ENCODE data around the gene ATN1. TPM values are rescaled to one million over a fixed set of nuclear protein-coding genes. Genes with fewer than 3 reads are reported as not detected.

The ATN1 gene
- total and polyA plus RNA-seq, 2 of the 8 experiments (the other 6 are each of a cell fraction or from before 2014, with no cell fraction given) = 20.6 to 73.4 TPM

GRCh38 chr12:6925540-6926279 lies 2.0 kb upstream of the ATN1 start (continued):
- no peak for TF ChIP-seq CHD7 (IDR thresholded peaks at IDR 0.05; ENCODE audit: insufficient replicate concordance, low read length)
- TF ChIP-seq EP300 (IDR thresholded peaks at IDR 0.05; ENCODE audit: borderline replicate concordance in 1 of 2, low read depth in 2 of 2, low read length in 2 of 2) = no peak; a peak in 1 of 3 replicates
- TF ChIP-seq SUZ12 (IDR thresholded peaks at IDR 0.05; ENCODE audit: low read length) = no peak
- TF ChIP-seq BRCA1 (IDR thresholded peaks at IDR 0.05; ENCODE audit: low read depth, low read length) = no peak
- no peak for TF ChIP-seq SP2 (IDR thresholded peaks at IDR 0.05; ENCODE audit: low read length)
- TF ChIP-seq JUN (IDR thresholded peaks at IDR 0.05; ENCODE audit: low read depth, low read length) = no peak
- peak; percentile 93 for TF ChIP-seq SP1 (IDR thresholded peaks at IDR 0.05; ENCODE audit: low read depth, low read length)
- peak; percentile 78 for TF ChIP-seq CEBPB (IDR thresholded peaks at IDR 0.05; ENCODE audit: low read depth, low read length)
- TF ChIP-seq BACH1 (IDR thresholded peaks at IDR 0.05; ENCODE audit: low read length) = no peak
- no peak for TF ChIP-seq CHD2 (IDR thresholded peaks at IDR 0.05; ENCODE audit: low read length)
- TF ChIP-seq RFX5 (IDR thresholded peaks at IDR 0.05; ENCODE audit: borderline replicate concordance, low read depth, low read length) = no peak
- TF ChIP-seq POU5F1 (IDR thresholded peaks at IDR 0.05; ENCODE audit: low read depth, low read length) = no peak

All from H1 (cell line).